ENCODE data around the gene VWA3A.
"Not testable (repeated sequence)": the region's sequence is repeated elsewhere in the genome, so short reads cannot be mapped to it uniquely, and the experiment has no call there.

The VWA3A gene

DNA sequence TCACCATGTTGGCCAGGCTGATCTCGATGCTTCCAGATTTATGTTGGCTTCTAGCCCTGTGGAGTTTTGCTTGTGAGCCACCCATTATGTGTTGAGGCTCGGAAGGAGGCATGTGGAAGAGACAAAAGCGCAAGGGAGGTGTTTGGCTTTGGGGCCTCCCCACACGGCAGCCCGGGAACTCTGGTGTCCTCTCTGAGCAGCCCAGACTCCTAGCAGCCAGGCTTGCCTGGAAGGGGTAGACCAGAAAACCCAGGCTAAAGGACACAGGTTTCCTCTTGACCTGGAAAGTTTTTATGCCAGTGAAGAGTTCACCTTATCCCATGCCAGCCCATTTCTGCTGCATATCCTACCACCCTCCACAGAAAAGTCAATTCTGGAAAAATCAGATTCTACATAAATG is 91.0 kb downstream of the VWA3A start:
- no peak for DNase-seq (ENCODE audit: low spot score)

- peak; percentile 66 for DNase-seq (ENCODE audit: low spot score)
Observed at GRCh38 chr16:22183901-22184614, 91.7 kb downstream of the VWA3A start.

DNA sequence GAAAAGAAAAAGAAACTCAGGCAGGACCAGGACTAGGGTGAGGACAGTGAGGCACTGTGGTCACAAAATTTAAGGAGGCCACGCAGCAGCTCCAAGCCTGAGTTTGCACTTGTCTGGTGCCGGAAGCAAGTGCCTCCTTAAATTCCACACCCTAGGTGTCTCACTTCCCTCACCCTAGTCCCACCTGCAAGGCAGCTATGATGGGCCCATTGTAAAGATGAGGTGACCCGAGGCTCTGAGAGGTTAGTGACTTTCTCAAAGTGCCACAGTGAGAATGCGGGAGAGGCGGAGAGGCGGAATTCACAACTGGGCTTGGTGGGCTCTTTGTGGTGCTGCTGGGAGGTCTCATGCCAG is 92.3 kb downstream of the VWA3A start:
- DNase-seq (ENCODE audit: low spot score), result no peak

DNA sequence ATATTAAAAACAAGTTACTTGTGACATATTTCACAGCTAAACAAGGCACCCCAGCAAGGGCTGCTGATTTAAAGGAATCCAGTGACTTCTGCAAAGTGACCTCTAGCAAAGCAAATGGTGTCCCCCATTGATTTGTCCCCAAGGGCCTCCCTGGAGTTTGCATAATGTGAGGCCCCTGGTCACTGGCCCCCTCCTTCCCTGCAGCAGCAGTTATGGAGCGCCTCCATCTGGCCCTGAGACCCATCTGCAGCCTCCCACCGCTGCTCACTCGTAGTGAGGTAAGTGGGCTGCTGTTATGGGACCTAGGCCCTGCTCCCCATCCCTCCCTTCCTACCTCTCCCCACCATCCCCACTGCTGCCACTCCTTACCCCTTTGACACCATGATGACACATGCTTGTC is 94.2 kb downstream of the VWA3A start:
- DNase-seq (ENCODE audit: low spot score), result no peak

GRCh38 chr16:22188267-22188594 is 95.9 kb downstream of the VWA3A start:
- DNase-seq (ENCODE audit: low spot score), result no peak

DNA sequence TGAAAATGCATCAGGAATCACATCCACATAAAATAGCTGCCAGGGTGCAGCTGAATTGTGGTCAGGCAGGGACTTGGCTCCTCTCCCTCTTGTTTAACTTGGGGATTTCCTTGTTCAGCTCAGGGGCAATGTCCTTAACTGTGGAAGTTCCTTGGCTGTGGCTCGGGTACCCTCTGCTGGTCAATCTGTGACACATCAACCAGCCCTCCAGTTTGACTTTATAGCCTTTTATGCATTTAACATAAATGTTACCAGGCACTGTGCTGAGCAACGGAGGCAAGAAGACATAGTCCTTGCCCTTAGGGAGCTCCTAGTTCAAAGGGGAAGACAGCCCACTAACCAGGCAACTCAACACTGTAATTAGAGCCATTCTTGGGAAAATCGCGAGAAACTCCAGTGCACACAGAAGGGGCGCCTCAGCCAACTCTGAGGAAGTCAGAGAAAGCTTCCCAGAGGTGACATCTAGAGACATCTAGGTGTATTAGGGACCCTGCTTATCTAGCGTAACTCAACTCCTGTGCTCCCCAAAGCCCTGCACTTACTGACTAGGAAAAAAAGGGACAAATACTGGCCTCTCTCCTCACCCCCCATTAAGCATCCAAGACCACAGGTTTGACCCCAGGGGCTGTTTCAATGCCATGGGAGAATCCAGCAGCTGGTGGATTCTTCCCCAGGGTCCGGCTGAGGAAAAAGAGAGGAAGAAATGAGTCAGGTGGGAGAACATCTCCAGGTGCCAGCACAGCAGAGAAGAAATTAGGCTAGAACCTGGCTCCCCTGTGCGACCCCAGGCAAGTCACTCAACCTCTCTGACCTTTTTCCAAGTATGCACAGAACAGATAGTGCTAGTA is 96.5 kb downstream of the VWA3A start:
- peak; percentile 58 for DNase-seq (ENCODE audit: low spot score)

DNA sequence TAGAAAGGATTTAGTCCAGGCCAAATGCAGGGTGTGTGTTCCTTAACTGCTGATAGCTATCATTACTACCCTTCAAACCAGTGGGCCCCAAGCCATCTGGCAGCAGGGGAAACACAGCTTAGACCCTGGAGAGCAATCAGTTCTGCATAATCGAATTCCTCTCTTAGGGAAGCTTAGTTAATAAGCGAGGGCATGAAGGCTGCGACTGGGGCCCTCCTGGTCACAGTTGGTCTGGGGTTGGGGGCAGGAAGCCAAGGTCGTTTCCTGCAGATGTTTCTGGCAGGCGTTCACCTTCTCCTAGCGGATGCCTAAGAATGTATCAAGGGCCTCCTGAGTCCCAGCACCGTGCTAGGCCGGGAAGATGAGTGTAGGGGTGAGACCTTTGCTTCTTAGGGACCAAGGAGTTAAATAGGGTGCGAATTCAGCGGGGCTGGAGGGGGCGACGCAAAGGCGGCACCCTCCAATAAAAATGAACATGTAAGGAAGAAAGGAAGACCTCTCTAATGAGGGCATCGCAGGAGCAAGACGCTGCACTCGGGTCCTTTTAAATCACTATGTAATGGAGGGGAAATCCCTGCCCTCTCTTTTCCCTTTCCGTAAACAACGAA is 97.2 kb downstream of the VWA3A start:
- DNase-seq (ENCODE audit: low spot score), result no peak

GRCh38 chr16:22190081-22190775 is 97.9 kb downstream of the VWA3A start:
- peak; percentile 92 for DNase-seq (ENCODE audit: low spot score)

DNA sequence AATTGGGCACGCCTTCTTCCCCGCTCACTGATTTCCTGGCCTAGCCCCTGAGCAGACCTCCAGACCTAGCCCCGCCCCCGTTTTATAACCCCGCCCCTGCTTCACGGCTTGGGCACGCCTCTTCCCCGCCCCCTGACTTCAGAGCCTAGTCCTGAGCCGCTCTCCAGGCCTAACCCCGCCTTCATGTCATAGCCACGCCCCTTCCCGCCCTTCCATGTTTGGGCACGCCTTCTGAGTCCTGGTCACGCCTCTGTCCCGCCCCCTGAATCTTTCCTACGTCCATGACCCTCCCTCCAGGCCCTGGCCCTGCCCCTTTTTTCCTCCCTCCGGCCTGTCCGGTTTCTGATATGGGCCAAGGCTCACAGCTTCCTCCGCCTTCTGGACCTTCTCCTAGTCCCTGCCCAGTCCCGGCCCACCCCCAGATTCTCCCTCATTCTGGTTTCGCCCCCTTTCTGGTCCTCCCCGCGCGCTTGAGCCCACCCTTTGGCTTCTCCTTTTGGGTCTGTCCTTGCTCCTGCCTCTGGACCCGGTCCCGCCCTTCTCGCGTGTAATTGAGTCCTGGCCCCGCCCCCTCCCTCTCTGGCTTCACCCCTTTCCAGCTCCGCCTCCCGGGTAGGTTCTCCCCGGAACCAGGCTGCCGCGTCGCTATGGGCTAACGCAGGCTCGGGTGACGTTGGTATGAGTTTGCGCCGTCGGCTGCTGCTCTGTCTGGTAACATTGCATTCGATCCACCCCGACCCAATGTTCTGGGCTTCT is 98.6 kb downstream of the VWA3A start:
- DNase-seq (ENCODE audit: low spot score), result peak; percentile 90

DNA sequence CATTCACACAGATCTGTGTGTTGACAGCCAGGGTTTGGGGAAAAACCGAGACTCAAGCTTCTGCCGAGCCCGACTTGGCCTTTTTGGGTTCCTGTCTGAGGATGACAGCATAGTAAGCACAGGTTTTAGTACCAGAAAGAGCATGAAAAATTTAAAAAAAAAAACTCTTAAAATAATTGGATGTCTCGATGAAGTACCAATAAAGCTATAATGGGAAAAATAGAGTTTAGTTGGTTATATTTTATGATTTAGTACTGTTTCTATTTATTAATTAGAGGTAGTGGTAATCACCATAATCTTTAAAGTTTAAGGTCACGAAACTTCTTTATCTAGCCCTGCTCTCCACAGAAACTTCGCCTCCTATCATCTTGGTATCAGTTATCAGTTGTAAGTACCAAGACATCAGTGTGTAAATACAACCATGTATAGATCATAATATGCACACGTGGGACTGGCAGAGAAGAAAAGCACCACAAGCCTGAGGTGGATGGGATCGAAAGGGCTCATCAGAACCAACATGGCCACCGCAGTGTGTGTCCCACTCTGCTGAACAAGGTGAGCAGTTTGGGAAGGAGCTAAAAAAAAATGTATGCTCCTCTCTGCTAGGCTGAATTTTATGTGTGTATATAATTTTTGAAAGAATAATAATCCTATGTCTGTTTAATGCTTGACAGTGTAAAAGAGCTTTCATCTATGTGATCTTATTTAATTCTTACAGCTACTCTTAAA is 99.4 kb downstream of the VWA3A start:
- DNase-seq (ENCODE audit: low spot score), result no peak

GRCh38 chr16:22192261-22193062 is 100.1 kb downstream of the VWA3A start:
- DNase-seq (ENCODE audit: low spot score), result no peak

- DNase-seq (ENCODE audit: low spot score), result no peak
Observed at GRCh38 chr16:22193063-22193411, 100.7 kb downstream of the VWA3A start.

DNA sequence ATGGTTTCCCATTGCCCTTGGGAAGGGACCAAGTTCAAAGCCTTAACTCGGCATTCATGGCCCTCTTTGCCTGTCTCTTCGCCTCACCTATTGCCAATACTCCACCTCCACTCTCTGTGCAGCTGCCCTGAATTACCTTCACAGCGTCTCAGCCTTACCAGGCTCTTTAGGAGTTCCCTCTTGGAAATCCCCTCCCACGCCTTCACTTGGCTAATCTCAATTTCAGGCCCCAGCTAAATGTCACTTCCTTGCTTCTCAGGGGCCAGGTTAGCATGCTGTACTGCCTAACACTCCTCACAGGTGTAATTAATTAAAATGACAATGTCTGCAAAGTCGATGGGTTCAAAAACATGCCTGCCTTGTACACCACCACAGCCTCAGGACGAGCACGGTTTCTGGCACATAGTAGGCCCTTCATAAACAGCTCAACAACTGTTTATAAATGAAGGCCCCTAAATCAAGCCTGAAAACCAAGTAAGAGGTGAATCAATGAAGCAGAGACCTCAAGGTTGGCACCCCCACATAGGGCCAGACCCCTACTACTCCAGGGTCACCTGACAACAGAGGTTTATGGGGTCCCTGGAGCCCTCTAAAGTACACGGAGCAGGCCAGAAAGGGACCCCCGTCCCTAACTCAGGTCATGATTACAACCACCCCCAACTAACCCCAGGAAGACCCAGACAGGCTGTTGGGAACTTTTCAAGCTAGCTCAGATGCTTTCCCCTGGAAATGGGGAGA is 102.5 kb downstream of the VWA3A start:
- no peak for DNase-seq (ENCODE audit: low spot score)

DNA sequence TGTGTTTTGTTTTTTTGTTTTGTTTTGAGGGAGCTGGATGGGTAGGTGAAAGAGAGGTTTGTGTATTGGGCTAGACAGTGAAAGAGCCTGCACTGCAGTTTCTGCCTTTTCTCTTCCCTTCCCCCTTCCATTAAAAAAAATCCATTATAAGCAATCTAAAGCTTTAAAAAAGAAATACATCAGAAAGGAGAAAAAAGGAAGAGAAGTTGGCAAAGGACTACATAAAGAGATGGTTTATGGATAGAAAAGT is 103.0 kb downstream of the VWA3A start:
- no peak for DNase-seq (ENCODE audit: low spot score)

- DNase-seq (ENCODE audit: low spot score), result peak; percentile 80
Observed at GRCh38 chr16:22195695-22196558, 103.6 kb downstream of the VWA3A start.

DNA sequence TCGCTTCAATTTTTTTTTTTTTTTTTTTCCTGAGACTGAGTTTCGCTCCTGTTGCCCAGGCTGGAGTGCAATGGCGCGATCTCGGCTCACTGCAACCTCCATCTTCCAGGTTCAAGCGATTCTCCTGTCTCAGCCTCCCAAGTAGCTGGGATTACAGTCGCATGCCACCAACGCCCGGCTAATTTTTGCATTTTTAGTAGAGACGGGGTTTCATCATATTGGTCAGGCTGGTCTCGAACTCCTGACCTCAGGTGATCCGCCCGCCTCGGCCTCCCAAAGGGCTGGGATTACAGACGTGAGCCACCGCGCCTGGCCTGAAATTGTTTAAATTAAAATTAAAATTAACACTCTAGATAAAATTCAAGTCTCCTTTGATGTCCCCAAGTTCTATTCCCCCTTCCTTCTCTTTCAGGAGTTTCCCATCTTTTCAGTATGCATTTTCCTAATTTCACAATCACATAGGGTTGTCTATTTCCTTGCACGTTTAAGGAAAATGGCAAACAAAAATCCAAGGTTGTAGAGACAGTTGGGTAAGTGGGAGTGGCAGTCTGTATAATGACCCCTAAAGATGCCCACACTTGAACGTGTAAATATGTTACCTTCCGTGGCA is 104.3 kb downstream of the VWA3A start:
- DNase-seq (ENCODE audit: low spot score), result not testable (repeated sequence)

- peak; percentile 11 for DNase-seq (ENCODE audit: low spot score)
Observed at GRCh38 chr16:22198547-22199293, 106.4 kb downstream of the VWA3A start.

- DNase-seq (ENCODE audit: low spot score), result no peak
Observed at GRCh38 chr16:22202261-22202637, 109.9 kb downstream of the VWA3A start.

Measured in D341Med (cell line).